ENCODE results near the gene GPX7. TPM values are rescaled to one million over a fixed set of nuclear protein-coding genes. Genes with fewer than 3 reads are reported as not detected.

GPX7 gene
- total RNA-seq, 1 experiment from 2014 or later, result not detected

DNA sequence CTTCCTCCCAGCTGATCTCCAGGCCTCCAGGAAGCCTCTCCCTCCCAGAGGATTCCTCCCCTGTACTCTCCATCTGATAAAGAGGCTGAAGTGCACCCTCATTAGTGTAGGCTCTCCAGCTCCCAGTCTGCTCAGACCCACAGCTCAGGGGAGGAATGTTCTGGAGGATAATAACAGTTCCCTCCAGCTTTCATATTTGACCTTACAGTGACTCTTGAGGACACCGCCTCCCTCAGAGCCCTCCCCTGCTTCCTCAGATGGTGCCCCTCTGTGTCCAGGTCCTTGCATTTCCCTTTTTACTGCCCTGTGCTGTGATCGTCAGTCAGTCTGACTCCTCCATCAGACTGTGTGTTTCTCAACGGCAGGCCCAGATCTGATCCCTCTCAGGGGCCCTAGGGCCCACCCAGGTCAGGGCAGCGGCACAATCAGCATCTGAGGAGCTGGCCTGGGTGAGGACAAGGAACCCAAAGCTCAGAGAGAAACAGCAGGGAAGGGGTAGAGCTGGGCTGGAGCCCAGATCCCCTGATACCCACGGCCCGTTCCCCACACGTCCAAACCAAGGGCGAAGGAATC is 29.7 kb downstream of the GPX7 start:
- intact Hi-C loops (cut with micrococcal nuclease; ENCODE audit: unreplicated experiment), result loop anchor here (5.0 kb wide), 1 partner anchor 60 kb away; no protein-coding TSS in a partner anchor
- no peaks in the 10 kb centered on the region for H3K79me2 ChIP-seq (ENCODE audit: low read depth)
- peaks cover 8% of the 10 kb centered on the region; the same call in 1 of the 2 replicates for H3F3A ChIP-seq (ENCODE audit: insufficient read depth, low read depth)
- H4K20me1 ChIP-seq (ENCODE audit: insufficient read depth), result no peaks in the 10 kb centered on the region
- no peak overlapping the region for H2AFZ ChIP-seq
- ChIA-PET CTCF (no interaction called here), POLR2A (ENCODE audit: unreplicated experiment) (no interaction called here)
- no peaks in the 10 kb centered on the region for H3K27me3 ChIP-seq (ENCODE audit: insufficient read depth, low read depth)
- BruUV-seq (replicated peaks), result no TSS peak
- no peak overlapping the region for H3K4me3 ChIP-seq
- no peaks in the 10 kb centered on the region for H3K9me2 ChIP-seq (ENCODE audit: insufficient read depth)
- H3K36me3 ChIP-seq (ENCODE audit: low read depth), result no peaks in the 10 kb centered on the region
- no peak overlapping the region for H3K4me2 ChIP-seq
- H3K4me1 ChIP-seq (replicated peaks; ENCODE audit: insufficient read depth), result peaks cover 9% of the 10 kb centered on the region
- no peaks in the 10 kb centered on the region; the same call in 1 of the 2 replicates for H3K9me3 ChIP-seq (ENCODE audit: insufficient read depth, low read depth)
- DNase-seq, result no peak
- H3K27ac ChIP-seq, result no peak overlapping the region
- TF ChIP-seq EZH2 (IDR thresholded peaks at IDR 0.05; ENCODE audit: low read depth), result no peak
- TF ChIP-seq, protein P1, sequence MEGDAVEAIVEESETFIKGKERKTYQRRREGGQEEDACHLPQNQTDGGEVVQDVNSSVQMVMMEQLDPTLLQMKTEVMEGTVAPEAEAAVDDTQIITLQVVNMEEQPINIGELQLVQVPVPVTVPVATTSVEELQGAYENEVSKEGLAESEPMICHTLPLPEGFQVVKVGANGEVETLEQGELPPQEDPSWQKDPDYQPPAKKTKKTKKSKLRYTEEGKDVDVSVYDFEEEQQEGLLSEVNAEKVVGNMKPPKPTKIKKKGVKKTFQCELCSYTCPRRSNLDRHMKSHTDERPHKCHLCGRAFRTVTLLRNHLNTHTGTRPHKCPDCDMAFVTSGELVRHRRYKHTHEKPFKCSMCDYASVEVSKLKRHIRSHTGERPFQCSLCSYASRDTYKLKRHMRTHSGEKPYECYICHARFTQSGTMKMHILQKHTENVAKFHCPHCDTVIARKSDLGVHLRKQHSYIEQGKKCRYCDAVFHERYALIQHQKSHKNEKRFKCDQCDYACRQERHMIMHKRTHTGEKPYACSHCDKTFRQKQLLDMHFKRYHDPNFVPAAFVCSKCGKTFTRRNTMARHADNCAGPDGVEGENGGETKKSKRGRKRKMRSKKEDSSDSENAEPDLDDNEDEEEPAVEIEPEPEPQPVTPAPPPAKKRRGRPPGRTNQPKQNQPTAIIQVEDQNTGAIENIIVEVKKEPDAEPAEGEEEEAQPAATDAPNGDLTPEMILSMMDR (conservative IDR thresholded peaks at IDR 0.05), result no peak

DNA sequence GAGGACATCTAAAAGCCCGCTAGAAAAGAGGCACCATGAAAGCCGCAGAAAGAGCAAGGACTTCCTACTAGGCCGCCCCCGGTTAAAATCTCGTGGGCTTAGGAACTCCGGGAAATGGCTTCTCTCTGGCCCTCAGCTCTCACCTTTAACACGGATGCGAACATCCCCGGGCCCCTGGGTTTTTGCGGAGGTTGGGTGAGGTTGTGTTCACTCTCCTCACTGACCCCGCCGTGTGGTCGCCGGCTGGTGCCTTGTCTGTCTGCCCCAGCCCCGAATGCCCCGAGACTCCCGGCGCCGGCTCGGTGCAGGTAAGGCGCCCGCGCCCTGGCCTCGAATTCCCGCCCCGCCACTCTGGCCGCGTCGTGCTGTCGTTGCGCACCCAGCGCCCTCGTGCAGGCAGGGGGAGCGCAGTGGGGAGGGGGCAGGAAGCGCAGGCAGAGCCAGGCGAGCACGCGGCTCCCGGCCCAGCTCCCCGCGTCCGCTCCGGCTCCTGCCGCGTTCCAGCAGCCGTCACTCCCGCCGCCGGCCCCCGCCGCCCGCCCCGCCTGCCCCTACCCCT is 30.6 kb downstream of the GPX7 start, which contains the start of gene SHISAL2A:
TSS of gene SHISAL2A (plus strand) at position 437 of the 559 bp plus-strand sequence. CDS start 326 bp downstream, outside the sequence.
- Histone ChIP-seq H3K27ac (no peak within 1 kb of the TSS), H3K36me3 (ENCODE audit: low read depth) (no peaks in the 10 kb centered on the region), H3K9me2 (ENCODE audit: insufficient read depth) (no peaks in the 10 kb centered on the region), H3K4me2 (no peak within 1 kb of the TSS), H4K20me1 (ENCODE audit: insufficient read depth) (no peaks in the 10 kb centered on the region), H3K79me2 (ENCODE audit: low read depth) (no peaks in the 10 kb centered on the region), H3F3A (ENCODE audit: insufficient read depth, low read depth) (peaks cover 8% of the 10 kb centered on the region; the same call in 1 of the 2 replicates), H3K27me3 (ENCODE audit: insufficient read depth, low read depth) (no peaks in the 10 kb centered on the region), H3K9me3 (ENCODE audit: insufficient read depth, low read depth) (no peaks in the 10 kb centered on the region; the same call in 1 of the 2 replicates), H3K4me1 (replicated peaks; ENCODE audit: insufficient read depth) (peaks cover 9% of the 10 kb centered on the region), H2AFZ (no peak within 1 kb of the TSS), H3K4me3 (no peak within 1 kb of the TSS)
- BruUV-seq (replicated peaks), result no TSS peak
- peak in 1 of 2 experiments; percentile 12 for DNase-seq
- TF ChIP-seq, protein P1 (conservative IDR thresholded peaks at IDR 0.05), result no peak
- TF ChIP-seq EZH2 (IDR thresholded peaks at IDR 0.05; ENCODE audit: low read depth), result no peak
- intact Hi-C loops (cut with micrococcal nuclease; ENCODE audit: unreplicated experiment), result loop anchor here (5.0 kb wide), 1 partner anchor 61 kb away; no protein-coding TSS in a partner anchor
- POLR2A ChIA-PET (ENCODE audit: unreplicated experiment), result interaction anchor here (0.7 kb wide), 1 partner anchor 601 kb away, joined by 3 read pairs; no protein-coding TSS in a partner anchor
- CTCF ChIA-PET, result no interaction called here

GRCh38 chr1:52633291-52633754 is 31.2 kb downstream of the GPX7 start:
- ChIA-PET POLR2A (ENCODE audit: unreplicated experiment) (interaction anchor here (0.7 kb wide), 1 partner anchor 601 kb away, joined by 3 read pairs; no protein-coding TSS in a partner anchor), CTCF (no interaction called here)
- H3F3A ChIP-seq (ENCODE audit: insufficient read depth, low read depth), result peaks cover 8% of the 10 kb centered on the region; the same call in 1 of the 2 replicates
- H4K20me1 ChIP-seq (ENCODE audit: insufficient read depth), result no peaks in the 10 kb centered on the region
- no TSS peak for BruUV-seq (replicated peaks)
- no peak overlapping the region for H3K4me3 ChIP-seq
- H3K27ac ChIP-seq, result no peak overlapping the region
- no peaks in the 10 kb centered on the region for H3K9me2 ChIP-seq (ENCODE audit: insufficient read depth)
- TF ChIP-seq, protein P1 (conservative IDR thresholded peaks at IDR 0.05), result no peak
- TF ChIP-seq EZH2 (IDR thresholded peaks at IDR 0.05; ENCODE audit: low read depth), result no peak
- H3K9me3 ChIP-seq (ENCODE audit: insufficient read depth, low read depth), result no peaks in the 10 kb centered on the region; the same call in 1 of the 2 replicates
- no peak overlapping the region for H3K4me2 ChIP-seq
- H3K27me3 ChIP-seq (ENCODE audit: insufficient read depth, low read depth), result no peaks in the 10 kb centered on the region
- no peaks in the 10 kb centered on the region for H3K36me3 ChIP-seq (ENCODE audit: low read depth)
- intact Hi-C loops (cut with micrococcal nuclease; ENCODE audit: unreplicated experiment), result loop anchor here (5.0 kb wide), 1 partner anchor 61 kb away; no protein-coding TSS in a partner anchor
- peaks cover 9% of the 10 kb centered on the region for H3K4me1 ChIP-seq (replicated peaks; ENCODE audit: insufficient read depth)
- H2AFZ ChIP-seq, result no peak overlapping the region
- no peak for DNase-seq
- H3K79me2 ChIP-seq (ENCODE audit: low read depth), result no peaks in the 10 kb centered on the region
